Natural killer cell (primary cell): ENCODE measurements around the gene CLEC17A. TPM values are rescaled to one million over a fixed set of nuclear protein-coding genes. Genes with fewer than 3 reads are reported as not detected.
A peak's percentile ranks its signal among the peaks of the same experiment; 100 is the strongest.

Source experiments
- ATAC-seq, 3 donors: fragments of 150-1000 bp in 2 of 3; fragments of 200-7000 bp in 1 of 3; cut with Tn5 transposase; 1 replicate in 1 of 3; 2 replicates in 2 of 3; pipeline ENCODE4 v1.10.0; 2021; ENCODE audit warnings: mild to moderate bottlenecking in 2 of 3, moderate library complexity in 2 of 3
- DNase-seq, 2 donors: peaks; one replicate each; pipeline versions ENCODE4 v3.0.0 to v3.0.0-alpha.2; 2013 to 2021; ENCODE audit warnings: mixed read lengths in 1 of 2
- H3K27ac ChIP-seq: one replicate; pipeline ENCODE4 v1.5.1; 2013; ENCODE audit warnings: mild to moderate bottlenecking, low read length
- H3K27me3 ChIP-seq: one replicate; pipeline ENCODE4 v1.6.1; 2013; ENCODE audit warnings: low read length; ENCODE audit not compliant: control insufficient read depth, insufficient read depth
- H3K36me3 ChIP-seq: one replicate; pipeline ENCODE4 v1.6.1; 2013; ENCODE audit warnings: low read length; ENCODE audit not compliant: control insufficient read depth, insufficient read depth
- H3K4me1 ChIP-seq: one replicate; pipeline ENCODE4 v1.6.1; 2013; ENCODE audit warnings: low read length; ENCODE audit not compliant: control insufficient read depth, insufficient read depth
- H3K4me3 ChIP-seq: one replicate; pipeline ENCODE4 v1.5.1; 2013; ENCODE audit warnings: low read length
- H3K9me3 ChIP-seq: one replicate; pipeline ENCODE4 v1.6.1; 2013; ENCODE audit warnings: low read length; ENCODE audit not compliant: control insufficient read depth, insufficient read depth
- H3K27ac Mint-ChIP-seq, 2 donors: one replicate each; pipeline ENCODE4 v1.8.0; 2022; ENCODE audit warnings: mild to moderate bottlenecking in 2 of 2, mixed read lengths in 2 of 2, moderate library complexity in 1 of 2
- H3K27me3 Mint-ChIP-seq, 2 donors: one replicate each; pipeline ENCODE4 v1.8.0; 2022; ENCODE audit warnings: low read depth in 2 of 2, mixed read lengths in 2 of 2
- H3K36me3 Mint-ChIP-seq: one replicate; pipeline ENCODE4 v1.8.0; 2022; ENCODE audit warnings: mixed read lengths
- H3K4me1 Mint-ChIP-seq, 2 donors: one replicate each; pipeline ENCODE4 v1.8.0; 2022; ENCODE audit warnings: mixed read lengths in 2 of 2
- H3K4me3 Mint-ChIP-seq: one replicate; pipeline ENCODE4 v1.8.0; 2022; ENCODE audit warnings: mild to moderate bottlenecking, moderate library complexity, mixed read lengths
- H3K9me3 Mint-ChIP-seq, 2 donors: one replicate each; pipeline ENCODE4 v1.8.0; 2022; ENCODE audit warnings: mixed read lengths in 2 of 2
- WGBS: methylation state at CpG from one replicate; pipeline ENCODE4 v1.1.7; 2013; ENCODE audit warnings: missing lambda C conversion rate; ENCODE audit not compliant: insufficient coverage; 5-methylcytosine and 5-hydroxymethylcytosine counted together
- intact Hi-C: fragments of 100-400 bp; cut with micrococcal nuclease; formaldehyde crosslinking; loops from one replicate; pipeline ENCODE4 v1.14.2; 2022
- total RNA-seq, 4 donors: library from RNA; stranded (reverse); fragments of 120-200 nt in 1 of 4; gene quantifications; one replicate each; pipeline versions ENCODE4 v1.2.3 to v1.2.4, GENCODE V29; 2013 to 2022
- TF ChIP-seq, protein P1 (sequence below): fragments of 200-600 bp; IDR thresholded peaks from one replicate; pipeline ENCODE4 v1.8.0; 2022; ENCODE audit warnings: antibody characterized with exemption

CLEC17A gene
- total RNA-seq, 3 donors from 2014 or later (not counting 1 experiment from before 2014, with no cell fraction given): 0.18 to 1.5 (median 0.45) TPM

GRCh38 chr19:14570864-14571527 lies 11.9 kb upstream of the CLEC17A start:
- no peak for ATAC-seq

DNA sequence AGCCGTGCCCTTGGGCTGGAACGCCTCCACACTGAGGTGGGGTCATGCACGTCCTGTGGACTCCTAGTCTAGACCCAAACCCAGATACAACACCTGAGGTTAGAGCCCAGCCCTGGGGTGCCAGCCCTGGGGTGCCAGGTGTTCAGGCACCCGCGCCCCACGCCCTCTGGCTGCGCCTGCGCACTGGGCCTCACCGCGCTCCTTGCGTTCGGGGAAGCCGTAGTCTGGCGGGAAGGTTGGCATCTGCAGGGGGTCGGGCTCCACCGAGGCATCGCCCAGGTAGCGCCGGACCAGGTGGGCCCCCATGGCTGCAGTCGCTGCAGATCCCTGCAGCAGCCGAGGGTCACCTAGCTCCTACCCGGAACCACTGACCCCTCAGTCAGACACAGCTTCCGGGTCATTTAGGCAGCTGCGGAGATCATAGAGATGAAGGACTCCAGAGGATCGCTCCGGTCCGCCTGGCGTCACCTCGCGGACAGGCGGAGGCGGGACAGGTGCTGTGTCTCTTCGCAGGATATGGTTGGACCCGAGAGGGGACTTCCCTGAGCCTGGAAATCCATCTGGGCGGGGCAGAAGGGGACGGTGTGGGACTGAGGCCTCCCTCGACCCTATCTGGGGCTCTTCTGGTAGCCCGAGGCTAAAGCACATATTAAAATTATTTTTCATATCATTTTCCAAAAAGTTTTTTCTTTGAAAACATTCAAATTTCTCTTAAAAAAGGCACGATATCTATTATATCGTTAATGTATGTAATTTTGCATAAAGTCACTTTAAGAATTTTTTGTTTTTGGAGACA lies 11.0 kb upstream of the CLEC17A start, which contains the start of gene NDUFB7:
NDUFB7 (minus strand) TSS at position 372 of the 796 bp plus-strand sequence; CDS start at position 306, 66 bp downstream.
- peak within 1 kb of the TSS; percentile 87 to 89 for H3K27ac Mint-ChIP-seq
- H3K27me3 Mint-ChIP-seq: no peaks in the 10 kb centered on the region
- no peaks in the 10 kb centered on the region for H3K36me3 Mint-ChIP-seq
- Histone ChIP-seq H3K36me3 (peaks cover 9% of the 10 kb centered on the region), H3K9me3 (no peaks in the 10 kb centered on the region), H3K27me3 (no peaks in the 10 kb centered on the region), H3K27ac (peak within 1 kb of the TSS; percentile 21), H3K4me1 (peaks cover 53% of the 10 kb centered on the region), H3K4me3 (peak within 1 kb of the TSS; percentile 82)
- peaks cover 32 to 43% of the 10 kb centered on the region in 2 donors for H3K4me1 Mint-ChIP-seq
- WGBS: under 1% methylated on average over 37 of the region's 40 CpGs
- TF ChIP-seq, protein P1, sequence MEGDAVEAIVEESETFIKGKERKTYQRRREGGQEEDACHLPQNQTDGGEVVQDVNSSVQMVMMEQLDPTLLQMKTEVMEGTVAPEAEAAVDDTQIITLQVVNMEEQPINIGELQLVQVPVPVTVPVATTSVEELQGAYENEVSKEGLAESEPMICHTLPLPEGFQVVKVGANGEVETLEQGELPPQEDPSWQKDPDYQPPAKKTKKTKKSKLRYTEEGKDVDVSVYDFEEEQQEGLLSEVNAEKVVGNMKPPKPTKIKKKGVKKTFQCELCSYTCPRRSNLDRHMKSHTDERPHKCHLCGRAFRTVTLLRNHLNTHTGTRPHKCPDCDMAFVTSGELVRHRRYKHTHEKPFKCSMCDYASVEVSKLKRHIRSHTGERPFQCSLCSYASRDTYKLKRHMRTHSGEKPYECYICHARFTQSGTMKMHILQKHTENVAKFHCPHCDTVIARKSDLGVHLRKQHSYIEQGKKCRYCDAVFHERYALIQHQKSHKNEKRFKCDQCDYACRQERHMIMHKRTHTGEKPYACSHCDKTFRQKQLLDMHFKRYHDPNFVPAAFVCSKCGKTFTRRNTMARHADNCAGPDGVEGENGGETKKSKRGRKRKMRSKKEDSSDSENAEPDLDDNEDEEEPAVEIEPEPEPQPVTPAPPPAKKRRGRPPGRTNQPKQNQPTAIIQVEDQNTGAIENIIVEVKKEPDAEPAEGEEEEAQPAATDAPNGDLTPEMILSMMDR: peak; percentile 78
- H3K4me3 Mint-ChIP-seq: peak within 1 kb of the TSS; percentile 96
- intact Hi-C loops: loop anchor here (5.0 kb wide), 1 partner anchor 315 kb away; the partner anchor contains the start of gene OR7A17
- H3K9me3 Mint-ChIP-seq: no peaks in the 10 kb centered on the region
- DNase-seq: peak; percentile 83 to 97
- peak; percentile 96 to 99 (median 97) for ATAC-seq

More at GRCh38 chr19:14570864-14571527, 11.9 kb upstream of the CLEC17A start:
- WGBS: 57% methylated on average over 22 of the region's 22 CpGs
- peak overlapping the region; percentile 96 for H3K4me3 Mint-ChIP-seq
- Histone ChIP-seq H3K4me3 (peak overlapping the region; percentile 82), H3K27ac (peak overlapping the region; percentile 21), H3K4me1 (peaks cover 60% of the 10 kb centered on the region), H3K9me3 (no peaks in the 10 kb centered on the region), H3K36me3 (peaks cover 9% of the 10 kb centered on the region), H3K27me3 (no peaks in the 10 kb centered on the region)
- TF ChIP-seq, protein P1: no peak
- intact Hi-C loops: loop anchor here (5.0 kb wide), 1 partner anchor 316 kb away; the partner anchor contains the start of gene OR7A17
- no peaks in the 10 kb centered on the region for H3K36me3 Mint-ChIP-seq
- peaks cover 33 to 51% of the 10 kb centered on the region in 2 donors for H3K4me1 Mint-ChIP-seq
- no peaks in the 10 kb centered on the region for H3K9me3 Mint-ChIP-seq
- DNase-seq: no peak
- H3K27me3 Mint-ChIP-seq: no peaks in the 10 kb centered on the region
- H3K27ac Mint-ChIP-seq: peak overlapping the region; percentile 87 to 89

GRCh38 chr19:14575428-14575980 lies 7.4 kb upstream of the CLEC17A start:
- ATAC-seq: no peak
- no peak overlapping the region for H3K27ac ChIP-seq
- Mint-ChIP-seq H3K36me3 (no peaks in the 10 kb centered on the region), H3K4me3 (no peak overlapping the region), H3K27me3 (no peaks in the 10 kb centered on the region), H3K9me3 (no peaks in the 10 kb centered on the region), H3K4me1 (peaks cover 12 to 14% of the 10 kb centered on the region in 2 donors), H3K27ac (no peak overlapping the region)
- H3K36me3 ChIP-seq: no peaks in the 10 kb centered on the region
- 90% methylated on average over 6 of the region's 6 CpGs for WGBS
- TF ChIP-seq, protein P1: no peak
- DNase-seq: no peak
- no peaks in the 10 kb centered on the region for H3K27me3 ChIP-seq
- H3K4me3 ChIP-seq: no peak overlapping the region
- H3K9me3 ChIP-seq: no peaks in the 10 kb centered on the region
- peaks cover 25% of the 10 kb centered on the region for H3K4me1 ChIP-seq
- intact Hi-C loops: no loop called here
